Stimulated activated CD4-positive, alpha-beta T cell treated with anti-CD3 and anti-CD28 coated beads, Interleukin-15, amount 100 ng/mL, for 48 hours (primary cell): ENCODE results near the gene ORC4.

Experiments
- DNase-seq, 2 donors: peaks; one replicate each; pipeline ENCODE4 v3.0.0-alpha.2; 2020; ENCODE audit warnings: low read depth in 2 of 2

The ORC4 gene

GRCh38 chr2:147933931-147934330, 86.6 kb downstream of the ORC4 start:
- no peak for DNase-seq

GRCh38 chr2:147927053-147927588, 93.4 kb downstream of the ORC4 start:
- DNase-seq = no peak

GRCh38 chr2:147925886-147926285, 94.7 kb downstream of the ORC4 start:
- DNase-seq = no peak

- DNase-seq = no peak
These were observed 95.9 kb downstream of the ORC4 start for GRCh38 chr2:147924647-147925046.

- DNase-seq = no peak
These were observed 96.7 kb downstream of the ORC4 start for GRCh38 chr2:147923846-147924245.

GRCh38 chr2:147917161-147917560, 103.4 kb downstream of the ORC4 start:
- no peak for DNase-seq

GRCh38 chr2:147916723-147917122, 103.8 kb downstream of the ORC4 start:
- DNase-seq = no peak

- no peak for DNase-seq
These were observed 104.5 kb downstream of the ORC4 start for GRCh38 chr2:147916067-147916466.

- no peak for DNase-seq
These were observed 106.6 kb downstream of the ORC4 start for GRCh38 chr2:147913701-147914480.

GRCh38 chr2:147910990-147911473, 109.5 kb downstream of the ORC4 start:
- DNase-seq = peak in 1 of 2 donors; percentile 7

- DNase-seq = no peak
These were observed 111.4 kb downstream of the ORC4 start for GRCh38 chr2:147909178-147909577.

GRCh38 chr2:147904051-147904450, 116.5 kb downstream of the ORC4 start:
- DNase-seq = no peak

- no peak for DNase-seq
These were observed 131.9 kb downstream of the ORC4 start for GRCh38 chr2:147888680-147889079.

GRCh38 chr2:147886136-147886535, 134.4 kb downstream of the ORC4 start:
- DNase-seq = no peak

GRCh38 chr2:147884830-147885229, 135.7 kb downstream of the ORC4 start:
- DNase-seq = no peak

GRCh38 chr2:147882631-147883030, 137.9 kb downstream of the ORC4 start:
- no peak for DNase-seq
